ENCODE measurements around the gene CRAMP1. TPM values are rescaled to one million over a fixed set of nuclear protein-coding genes. Genes with fewer than 3 reads are reported as not detected.

Gene CRAMP1
- total RNA-seq, 2 donors from 2014 or later = 12.1 to 12.4 TPM

DNA sequence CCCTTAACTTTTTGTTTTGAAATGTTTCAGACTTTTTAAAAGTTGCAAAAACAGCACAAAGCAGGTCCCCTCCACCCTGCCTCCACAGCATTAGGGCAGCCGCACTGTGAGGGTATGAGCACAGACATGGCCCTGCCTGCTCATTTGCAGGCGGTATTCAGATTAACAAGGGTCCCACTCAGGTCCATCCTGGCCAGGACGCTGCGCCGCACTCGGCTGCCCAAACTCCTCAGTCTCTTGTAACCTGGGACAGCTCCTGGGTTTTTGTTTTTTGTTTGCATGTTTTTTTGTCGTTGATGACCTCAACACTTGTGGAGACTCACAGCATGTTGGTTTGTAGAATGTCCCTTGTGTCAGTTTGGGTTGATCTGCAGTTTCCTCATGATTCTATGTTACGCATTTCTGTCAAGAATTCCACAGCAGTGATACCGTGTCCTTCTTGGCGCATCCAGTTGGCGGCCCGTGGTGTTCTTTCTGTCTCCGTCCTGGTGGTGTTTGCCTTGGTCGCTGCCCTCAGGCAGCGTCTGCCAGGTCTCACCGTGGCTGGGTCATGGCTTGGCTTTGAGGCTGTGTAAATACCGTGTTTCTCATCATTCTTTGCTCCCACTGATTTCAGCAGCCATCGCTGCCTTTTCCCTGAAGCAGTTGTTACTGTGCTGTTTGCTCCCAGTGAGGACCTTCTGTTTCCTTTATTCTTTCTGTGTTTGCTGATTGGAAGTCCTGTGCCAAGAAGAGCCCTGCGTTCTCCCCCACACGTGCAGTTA lies 18.5 kb downstream of the CRAMP1 start:
- intact Hi-C loops (cut with DNase I) = no loop called here
- no peak for DNase-seq (ENCODE audit: low spot score)

DNA sequence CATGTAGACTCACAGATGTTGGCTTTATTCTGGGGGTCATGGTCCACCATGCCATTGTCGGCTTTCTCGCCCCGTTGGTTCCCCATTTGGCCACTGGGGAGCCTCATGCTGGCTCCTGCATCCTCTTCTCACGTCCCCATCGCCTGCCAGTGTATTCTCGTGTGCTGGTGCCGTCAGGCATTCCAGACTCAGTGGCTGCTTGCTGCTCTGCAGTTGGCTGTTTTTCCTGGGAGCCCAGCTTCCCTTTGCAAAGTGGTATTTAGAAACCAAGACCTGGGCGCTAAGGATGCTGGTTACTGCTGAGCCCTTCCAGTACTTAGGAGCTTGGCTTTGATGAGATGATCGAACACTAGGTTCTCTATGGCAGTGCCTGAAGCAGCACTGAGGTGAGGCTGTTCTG lies 19.1 kb downstream of the CRAMP1 start:
- DNase-seq (ENCODE audit: low spot score) = no peak
- intact Hi-C loops (cut with DNase I) = no loop called here

DNA sequence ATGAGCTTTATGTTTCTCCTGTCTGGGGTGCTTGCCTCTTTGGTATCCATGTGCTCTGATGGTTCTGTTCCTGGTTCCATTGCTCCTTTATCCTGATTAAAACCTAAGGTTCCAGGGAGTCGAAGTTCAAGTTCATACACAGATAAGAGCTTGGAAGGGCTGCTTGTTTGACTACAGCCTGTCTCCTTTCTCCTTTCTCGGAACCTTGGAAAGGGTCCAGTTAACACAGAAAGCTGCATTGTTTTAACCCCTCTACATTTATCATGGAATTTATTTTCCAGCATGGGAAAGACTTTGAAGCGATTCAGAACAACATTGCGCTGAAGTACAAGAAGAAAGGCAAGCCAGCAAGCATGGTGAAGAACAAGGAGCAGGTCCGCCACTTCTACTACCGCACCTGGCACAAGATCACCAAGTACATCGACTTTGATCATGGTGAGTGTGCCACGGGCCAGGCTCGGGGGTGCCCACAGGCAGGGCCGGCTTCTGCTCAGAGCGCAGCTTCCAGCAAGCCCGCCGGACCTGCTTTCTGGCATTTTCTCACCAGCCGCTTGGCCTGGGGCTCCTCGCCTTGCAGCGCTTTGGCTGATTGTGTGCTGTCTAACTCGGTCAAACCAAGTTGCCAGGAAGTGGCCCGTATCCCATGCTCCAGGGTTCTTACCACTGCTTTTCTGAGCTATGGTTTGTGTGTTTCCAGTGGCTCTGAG lies 19.9 kb downstream of the CRAMP1 start:
- DNase-seq (ENCODE audit: low spot score) = no peak
- intact Hi-C loops (cut with DNase I) = no loop called here

DNA sequence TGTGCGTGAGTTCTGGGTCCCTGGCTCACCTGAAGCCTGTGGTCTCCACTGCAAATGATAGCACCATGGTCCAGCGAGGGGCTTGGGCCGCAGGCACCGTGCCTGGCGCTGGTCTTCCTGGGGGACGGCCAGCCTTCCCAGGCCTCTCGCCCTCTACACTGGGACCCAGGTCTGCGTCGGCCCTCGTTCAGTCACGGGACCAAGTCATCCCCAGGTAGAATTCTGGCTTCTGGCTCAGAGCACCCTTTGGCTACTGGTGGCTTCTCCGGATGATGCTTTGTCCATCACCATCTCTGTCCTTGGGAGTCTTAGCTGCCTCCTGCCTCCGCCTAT lies 20.4 kb downstream of the CRAMP1 start:
- intact Hi-C loops (cut with DNase I) = no loop called here
- no peak for DNase-seq (ENCODE audit: low spot score)

DNA sequence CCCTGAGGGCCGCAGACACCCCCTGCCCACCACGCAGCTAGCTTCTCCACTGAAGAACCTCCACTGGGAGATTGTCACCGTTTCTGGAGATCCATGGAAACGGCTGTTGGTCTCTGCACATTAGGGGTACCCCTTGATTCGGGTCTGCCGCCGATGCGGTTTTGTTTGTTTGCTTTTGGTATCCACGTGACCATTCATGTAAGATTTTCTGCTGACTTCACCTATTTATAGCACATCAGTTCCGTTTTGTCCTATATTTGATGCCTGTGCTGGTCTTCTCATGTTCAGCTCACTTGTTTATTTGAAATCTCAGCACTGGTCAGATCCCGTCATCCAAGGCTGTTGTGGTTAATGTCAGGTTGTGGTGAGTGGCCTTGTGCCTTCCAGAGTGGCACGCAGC lies 21.1 kb downstream of the CRAMP1 start:
- no peak for DNase-seq (ENCODE audit: low spot score)
- intact Hi-C loops (cut with DNase I) = no loop called here

DNA sequence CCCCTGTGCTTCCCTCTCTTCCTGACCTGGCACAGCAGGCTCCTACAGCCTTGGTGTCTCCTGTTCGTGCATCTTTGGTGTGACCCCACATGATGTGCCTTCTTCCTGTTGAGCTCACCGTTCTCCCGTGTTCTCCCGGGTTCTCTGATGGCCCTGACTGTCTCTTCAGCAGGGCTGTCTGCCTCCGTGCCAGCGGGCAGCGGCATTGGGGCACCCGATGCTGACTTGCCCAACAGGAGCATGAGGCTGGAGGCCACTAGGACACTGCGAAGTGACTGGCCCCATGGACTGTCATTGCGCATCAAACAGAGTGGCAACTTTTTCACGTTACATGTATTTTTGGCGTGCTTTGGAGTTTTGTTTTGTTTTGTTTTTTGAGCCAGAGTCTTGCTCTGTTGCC lies 22.4 kb downstream of the CRAMP1 start:
- intact Hi-C loops (cut with DNase I) = no loop called here
- DNase-seq (ENCODE audit: low spot score) = no peak

DNA sequence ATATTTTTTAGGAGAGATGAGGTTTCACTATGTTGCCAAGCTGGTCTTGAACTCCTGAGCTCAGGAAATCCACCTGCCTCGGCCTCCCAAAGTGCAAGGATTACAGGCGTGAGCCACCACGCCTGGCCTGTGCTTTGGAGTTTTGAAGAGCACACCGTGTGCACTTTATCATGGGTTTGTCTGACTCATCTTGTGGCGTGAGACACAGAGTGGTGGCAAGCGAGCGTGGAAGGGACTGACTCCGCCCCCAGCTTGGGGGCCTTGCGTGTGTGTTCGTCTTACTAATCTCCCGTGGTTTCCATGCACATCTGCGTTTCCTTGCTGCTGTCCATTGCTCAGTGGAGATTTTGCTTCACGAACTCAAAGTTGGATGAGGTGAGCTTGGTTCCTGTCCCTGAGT lies 22.9 kb downstream of the CRAMP1 start:
- no peak for DNase-seq (ENCODE audit: low spot score)
- intact Hi-C loops (cut with DNase I) = no loop called here

DNA sequence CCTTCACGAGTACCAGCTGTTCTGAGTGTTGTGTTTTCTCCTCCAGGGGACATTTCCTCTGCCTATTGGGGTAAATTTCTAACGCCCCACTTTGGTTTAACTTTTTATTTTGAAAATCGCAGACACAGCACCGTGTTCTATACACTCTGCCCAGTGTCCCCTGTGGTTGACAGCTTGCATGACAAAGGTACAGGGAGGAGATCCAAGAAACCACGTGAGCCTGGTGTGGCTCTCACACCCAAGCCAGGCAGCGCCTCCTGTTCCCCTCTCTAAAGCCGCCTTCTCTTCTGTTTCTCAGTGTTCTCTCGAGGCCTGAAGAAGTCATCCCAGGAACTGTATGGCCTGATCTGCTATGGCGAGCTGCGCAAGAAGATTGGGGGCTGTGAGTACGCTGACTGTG lies 25.4 kb downstream of the CRAMP1 start:
- no peak for DNase-seq (ENCODE audit: low spot score)
- intact Hi-C loops (cut with DNase I) = loop anchor here in 1 of 2 donors (1.0 kb wide), 1 partner anchor 31 kb away; no protein-coding TSS in a partner anchor

DNA sequence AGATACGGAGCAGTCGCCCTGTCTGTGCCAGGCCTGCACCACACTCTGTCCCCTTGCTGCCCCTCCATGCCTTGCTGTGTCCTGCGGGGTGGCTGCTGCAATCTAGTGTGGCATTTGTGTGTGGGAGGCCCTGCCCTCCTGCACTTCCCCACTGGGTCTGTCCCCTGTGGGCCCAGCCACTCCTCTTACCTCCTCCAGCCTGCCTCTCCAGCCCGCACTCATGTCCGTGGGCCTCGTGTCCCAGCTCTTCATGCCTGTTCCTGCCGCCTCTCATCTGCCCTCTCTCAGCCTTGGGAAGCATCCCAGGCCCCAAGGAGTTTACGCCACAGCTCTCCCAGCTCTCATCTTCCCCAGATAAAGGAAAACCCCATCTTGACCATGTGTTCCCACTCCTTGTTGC lies 26.6 kb downstream of the CRAMP1 start:
- intact Hi-C loops (cut with DNase I) = no loop called here

DNA sequence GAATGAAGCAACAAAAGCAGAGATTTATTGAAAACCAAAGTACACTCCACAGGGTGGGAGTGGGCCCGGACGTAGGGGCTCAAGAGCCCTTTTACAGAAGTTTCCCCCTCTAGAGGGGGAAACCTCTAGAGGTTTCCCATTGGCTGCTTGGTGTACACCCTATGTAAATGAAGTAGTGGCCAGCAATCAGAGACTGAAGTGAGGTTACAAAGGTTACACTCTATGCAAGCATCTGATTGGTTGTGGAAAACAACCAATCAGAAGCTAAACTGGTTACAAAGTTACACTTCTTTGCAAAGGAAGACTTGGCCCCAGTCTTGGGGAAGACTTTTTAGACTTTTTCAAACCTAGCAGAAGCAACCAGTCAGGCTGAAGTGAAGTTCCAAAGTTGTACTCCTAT lies 27.1 kb downstream of the CRAMP1 start:
- intact Hi-C loops (cut with DNase I) = no loop called here
- no peak for DNase-seq (ENCODE audit: low spot score)

More for the DNA sequence above, 26.6 kb downstream of the CRAMP1 start:
- DNase-seq (ENCODE audit: low spot score) = no peak

DNA sequence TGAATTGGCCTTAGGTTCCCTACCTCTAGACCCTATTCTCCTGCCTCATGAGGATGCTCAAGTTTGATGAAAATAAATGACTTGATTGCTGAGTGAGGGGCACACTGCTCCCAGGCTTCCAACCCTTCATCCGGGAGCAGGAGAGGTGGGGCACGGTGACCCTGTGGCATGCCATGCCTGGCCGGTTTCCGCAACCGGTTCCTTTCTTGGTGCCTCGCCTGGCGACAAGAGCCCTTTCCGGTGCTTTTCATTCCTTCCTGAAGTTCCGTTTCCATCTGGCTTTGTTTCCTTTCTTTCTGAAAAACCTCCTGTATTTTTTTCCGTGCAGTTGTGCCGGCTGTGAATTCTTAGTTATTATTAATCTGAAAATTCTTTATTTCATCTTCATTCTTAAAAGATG lies 27.7 kb downstream of the CRAMP1 start:
- intact Hi-C loops (cut with DNase I) = no loop called here
- DNase-seq (ENCODE audit: low spot score) = no peak

DNA sequence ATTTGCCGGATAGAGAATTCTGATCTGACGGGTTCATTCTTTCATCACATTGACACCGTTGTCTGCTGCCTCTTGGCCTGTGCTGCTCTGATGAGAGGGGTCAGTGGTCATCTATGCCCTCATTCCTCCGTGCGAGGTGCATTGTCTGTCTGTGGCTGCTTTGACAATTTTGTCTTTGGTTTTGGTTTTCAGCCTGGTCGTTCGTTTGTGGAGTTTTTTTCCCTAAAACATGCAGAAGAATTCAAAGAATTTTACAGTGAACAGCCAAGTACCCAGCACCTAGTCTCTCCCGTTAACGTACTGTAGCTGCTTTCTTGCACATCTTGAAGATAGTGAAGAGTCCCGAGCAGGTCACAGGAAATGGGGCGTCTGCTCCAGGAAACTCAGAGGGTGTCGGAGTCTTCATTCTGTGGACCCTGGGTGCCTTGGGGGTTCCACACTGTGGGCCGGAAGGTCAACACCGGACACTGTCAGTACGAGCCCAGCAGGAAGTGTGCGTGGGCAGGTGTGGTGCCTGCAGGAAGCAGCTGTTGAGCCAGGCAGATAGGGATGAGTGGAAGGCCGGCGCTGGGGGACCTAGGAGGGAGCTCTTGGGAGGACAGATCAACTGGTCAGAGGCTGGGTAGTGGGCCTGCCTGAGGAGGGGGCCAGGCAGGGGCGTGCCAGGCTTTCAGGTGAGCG lies 28.2 kb downstream of the CRAMP1 start:
- intact Hi-C loops (cut with DNase I) = no loop called here
- DNase-seq (ENCODE audit: low spot score) = no peak

DNA sequence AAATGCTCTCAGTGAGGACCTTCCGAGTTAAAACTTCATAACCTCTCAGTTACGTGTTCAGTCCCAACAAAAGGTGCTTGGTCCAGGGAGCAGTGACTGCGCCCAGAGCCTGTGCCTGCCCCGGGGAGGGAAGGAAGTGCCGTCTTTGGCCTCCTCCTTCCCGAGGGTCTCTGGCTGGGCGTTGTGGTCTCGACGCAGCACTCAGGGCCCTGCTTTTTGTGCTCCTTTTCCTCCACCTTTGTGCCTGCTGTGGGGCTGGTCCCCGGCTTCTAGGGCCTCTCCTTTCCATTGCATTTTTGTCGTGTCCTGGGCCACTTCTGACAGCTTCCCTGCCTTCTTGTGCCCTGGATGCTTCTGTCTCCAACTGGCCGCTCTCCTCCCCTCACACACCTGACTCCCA lies 29.1 kb downstream of the CRAMP1 start:
- intact Hi-C loops (cut with DNase I) = no loop called here
- DNase-seq (ENCODE audit: low spot score) = no peak

DNA sequence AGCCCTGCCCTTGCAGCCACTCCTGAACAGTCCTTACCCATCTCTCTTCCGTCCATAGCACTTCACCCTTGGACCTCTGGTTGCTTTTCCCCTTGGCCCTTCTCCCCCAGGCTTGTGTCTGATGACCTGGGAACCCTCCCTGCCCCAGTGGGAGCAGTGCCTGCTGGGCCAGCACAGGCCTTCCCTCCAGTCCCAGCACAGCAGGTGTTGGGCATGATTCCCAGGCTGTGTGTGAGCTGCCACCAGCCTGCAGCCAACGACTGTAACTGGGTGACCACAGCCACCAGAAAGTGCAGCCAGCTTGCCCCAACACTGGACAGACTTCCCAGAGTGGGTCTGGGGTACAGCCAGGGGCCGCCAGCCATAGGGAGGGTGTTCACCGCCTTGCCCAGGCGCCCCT lies 30.0 kb downstream of the CRAMP1 start:
- intact Hi-C loops (cut with DNase I) = no loop called here
- DNase-seq (ENCODE audit: low spot score) = no peak

DNA sequence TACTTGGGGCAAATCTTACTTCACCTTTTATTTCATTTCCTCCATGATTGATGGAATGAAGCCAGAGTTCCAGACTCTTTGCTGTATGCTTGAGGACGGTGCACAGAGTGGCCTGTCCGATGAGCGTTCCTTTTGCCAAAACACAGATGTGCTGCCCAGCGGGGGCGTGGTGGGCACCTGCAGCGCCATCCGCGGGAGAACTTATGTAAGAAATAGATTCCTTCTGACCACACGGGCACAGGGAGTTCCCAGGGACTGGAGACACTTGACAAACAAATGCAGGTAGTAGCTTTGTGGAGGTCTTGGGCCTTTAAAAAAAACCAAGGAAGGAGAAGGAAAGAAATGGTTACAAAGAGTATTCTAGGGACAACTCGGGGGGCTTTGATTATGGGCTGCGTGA lies 30.6 kb downstream of the CRAMP1 start:
- intact Hi-C loops (cut with DNase I) = no loop called here
- DNase-seq (ENCODE audit: low spot score) = no peak

DNA sequence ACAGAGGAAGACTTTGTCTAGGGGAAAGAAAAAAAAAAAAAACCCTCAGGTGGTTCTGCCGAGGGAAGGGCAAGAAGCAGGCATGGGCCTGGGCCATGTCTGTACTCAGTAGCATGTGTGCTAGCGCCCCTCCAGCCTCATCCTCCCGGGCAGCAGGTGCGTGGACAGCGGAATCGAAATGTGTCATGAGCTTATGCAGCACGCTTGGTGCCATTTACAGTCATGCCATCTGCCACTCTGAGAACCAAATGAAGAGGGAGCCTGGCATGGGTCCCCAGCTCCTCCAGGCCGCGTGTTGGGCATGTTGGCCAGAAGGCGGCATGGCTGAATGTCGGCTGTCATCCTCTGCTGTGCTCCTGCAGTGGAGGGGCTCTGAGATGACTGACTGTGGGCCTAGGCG lies 31.4 kb downstream of the CRAMP1 start:
- DNase-seq (ENCODE audit: low spot score) = no peak
- intact Hi-C loops (cut with DNase I) = no loop called here

DNA sequence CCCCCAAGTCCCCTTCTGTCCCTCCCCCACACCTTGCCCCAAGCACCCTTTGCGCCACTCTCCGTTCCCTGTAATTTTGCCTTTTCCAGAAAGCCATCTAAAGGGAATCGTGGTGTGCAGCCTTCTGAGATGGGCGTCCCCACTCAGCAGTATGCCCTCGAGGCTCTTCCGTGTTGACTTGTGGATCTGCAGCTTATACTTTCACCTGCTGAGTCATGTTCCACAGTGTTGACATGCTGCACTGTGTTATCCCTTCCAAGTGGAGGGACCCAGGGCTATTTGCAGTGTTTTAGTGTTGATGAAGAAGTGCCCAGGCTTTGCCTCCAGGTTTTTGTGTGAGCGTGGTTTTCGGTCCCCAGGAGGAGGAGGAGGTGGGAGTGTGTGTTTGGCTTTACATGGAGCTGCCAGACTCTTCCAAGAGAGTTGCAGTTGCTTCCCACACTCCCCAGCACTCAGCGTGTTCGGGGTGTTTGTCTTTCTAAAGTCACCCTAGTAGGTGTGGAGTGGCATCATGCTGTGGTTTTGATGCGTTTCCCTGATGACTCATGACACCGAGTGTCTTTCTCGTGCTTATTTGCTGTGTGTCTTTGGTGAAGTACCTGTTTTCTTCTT lies 33.9 kb downstream of the CRAMP1 start:
- intact Hi-C loops (cut with DNase I) = no loop called here

DNA sequence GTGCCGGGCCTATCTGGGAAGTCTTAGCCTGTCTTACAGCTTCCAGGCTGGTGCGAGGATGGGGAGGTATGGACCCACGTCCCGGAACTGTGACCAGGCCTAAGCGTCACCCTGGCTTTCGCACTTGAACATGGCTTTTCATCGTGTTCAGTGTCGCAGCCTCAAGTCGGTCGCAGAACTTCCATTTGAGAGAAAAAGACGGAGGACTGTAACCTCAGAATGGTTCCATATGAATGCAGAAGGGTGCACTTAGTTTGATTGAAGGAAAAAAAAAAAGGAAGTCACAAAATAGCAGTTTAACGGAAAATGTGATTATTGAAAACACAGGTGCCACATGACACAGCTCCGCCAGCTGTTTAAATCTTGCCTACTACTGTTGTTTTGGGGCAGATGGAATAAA lies 35.7 kb downstream of the CRAMP1 start:
- no peak for DNase-seq (ENCODE audit: low spot score)
- intact Hi-C loops (cut with DNase I) = no loop called here

More for the DNA sequence above, 33.9 kb downstream of the CRAMP1 start:
- DNase-seq (ENCODE audit: low spot score) = no peak

DNA sequence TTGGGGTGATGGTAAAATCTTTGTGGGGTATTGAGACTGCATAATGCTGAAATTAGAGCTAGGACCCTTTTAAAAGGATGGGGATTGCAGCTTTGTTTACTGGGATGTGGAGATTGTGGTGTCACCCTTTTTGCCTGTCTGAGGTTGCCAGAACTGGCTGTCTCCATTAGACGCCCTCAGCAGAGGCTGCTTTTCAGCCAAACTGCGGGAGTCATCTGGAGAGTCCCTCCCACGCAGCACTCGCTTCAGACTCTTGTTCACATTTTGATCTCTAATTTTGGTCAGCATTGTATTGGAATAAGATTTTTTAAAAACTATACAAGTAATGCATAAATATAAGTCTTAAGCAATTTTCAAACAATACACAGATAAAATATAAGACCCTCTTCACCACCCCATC lies 38.0 kb downstream of the CRAMP1 start:
- DNase-seq (ENCODE audit: low spot score) = no peak
- intact Hi-C loops (cut with DNase I) = no loop called here
